Thyroid gland (tissue), 4 donors: ENCODE measurements around the gene ADAM11.

ENCODE experiments used
- CTCF ChIP-seq, 6 experiments: fragments of 200-600 bp in 3 of 6; fragments of 450-650 bp in 3 of 6; sonication (generic) in 3 of 6; IDR thresholded peaks; one replicate each; pipeline ENCODE4 v1.5.1; 2016 to 2019; ENCODE audit warnings: antibody characterized with exemption in 6 of 6, mild to moderate bottlenecking in 2 of 6, inconsistent platforms in 1 of 6, moderate library complexity in 1 of 6
- POLR2A ChIP-seq, 2 donors: fragments of 450-650 bp; IDR thresholded peaks; one replicate each; pipeline ENCODE4 v1.6.1; 2017; ENCODE audit warnings: antibody characterized with exemption in 2 of 2, mild to moderate bottlenecking in 2 of 2, moderate library complexity in 1 of 2

- no peak for TF ChIP-seq POLR2A (IDR thresholded peaks at IDR 0.05)
- TF ChIP-seq CTCF (IDR thresholded peaks at IDR 0.05) = no peak
Observed at GRCh38 chr17:44767493-44767892, 8.7 kb downstream of the ADAM11 start.
